HL-60 (cell line): ENCODE data around the gene TMTC1.

ENCODE experiments used
- DNase-seq, 2 experiments: peaks; one replicate each; pipeline ENCODE4 v3.0.0-alpha.2; 2010 to 2020; ENCODE audit warnings: low read depth in 1 of 2, low spot score in 1 of 2
- H3K27ac ChIP-seq: fragments of 250-450 bp; sonication (Bioruptor Pico); replicated peaks from 2 replicates; pipeline ENCODE4 v1.5.1; 2020; ENCODE audit warnings: mild to moderate bottlenecking, moderate library complexity
- H3K27me3 ChIP-seq: fragments of 250-450 bp; sonication (Bioruptor Pico); 2 replicates; pipeline ENCODE4 v1.5.1; 2021; ENCODE audit warnings: mild to moderate bottlenecking, moderate library complexity; ENCODE audit not compliant: insufficient read depth, poor library complexity, severe bottlenecking
- H3K4me3 ChIP-seq: replicated peaks from 2 replicates; pipeline ENCODE4 v1.5.1; 2011; ENCODE audit warnings: mild to moderate bottlenecking, control low read depth, low read length; ENCODE audit not compliant: insufficient read depth
- CTCF ChIP-seq: IDR thresholded peaks from one replicate; pipeline ENCODE4 v1.5.1; 2011; ENCODE audit warnings: low read length, control low read depth, inconsistent platforms; ENCODE audit not compliant: insufficient read depth
- GABPA ChIP-seq: IDR thresholded peaks from 2 replicates; pipeline ENCODE4 v1.6.1; 2012; ENCODE audit warnings: low read depth
- POLR2AphosphoS5 ChIP-seq: IDR thresholded peaks from 2 replicates; pipeline ENCODE4 v1.6.1; 2012; ENCODE audit warnings: low read depth
- REST ChIP-seq: IDR thresholded peaks from 2 replicates; pipeline ENCODE4 v1.6.1; 2012; ENCODE audit warnings: low read depth; ENCODE audit not compliant: insufficient replicate concordance
- SPI1 ChIP-seq: IDR thresholded peaks from 2 replicates; pipeline ENCODE4 v1.6.1; 2012; ENCODE audit warnings: low read depth, mild to moderate bottlenecking, borderline replicate concordance

TMTC1 gene

GRCh38 chr12:29707846-29708245 is 75.9 kb downstream of the TMTC1 start:
- no peak overlapping the region for H3K27ac ChIP-seq
- H3K27me3 ChIP-seq, result peaks cover 3% of the 10 kb centered on the region
- TF ChIP-seq CTCF (no peak), POLR2AphosphoS5 (no peak), SPI1 (no peak), GABPA (no peak), REST (no peak)

GRCh38 chr12:29706311-29706710 is 77.4 kb downstream of the TMTC1 start:
- TF ChIP-seq GABPA, result no peak
- TF ChIP-seq CTCF, result no peak
- TF ChIP-seq REST, result no peak
- no peak for TF ChIP-seq SPI1
- TF ChIP-seq POLR2AphosphoS5, result no peak
- no peak for DNase-seq

More at GRCh38 chr12:29707846-29708245, 75.9 kb downstream of the TMTC1 start:
- DNase-seq, result no peak
- no peak overlapping the region for H3K4me3 ChIP-seq

GRCh38 chr12:29703528-29703927 is 80.2 kb downstream of the TMTC1 start:
- no peak overlapping the region for H3K27ac ChIP-seq
- TF ChIP-seq SPI1, result no peak
- TF ChIP-seq CTCF, result no peak
- no peak for TF ChIP-seq REST
- TF ChIP-seq GABPA, result no peak
- no peak for TF ChIP-seq POLR2AphosphoS5
- no peak for DNase-seq
- no peak overlapping the region for H3K4me3 ChIP-seq
- H3K27me3 ChIP-seq, result peaks cover 3% of the 10 kb centered on the region

More at GRCh38 chr12:29706311-29706710, 77.4 kb downstream of the TMTC1 start:
- H3K4me3 ChIP-seq, result no peak overlapping the region
- peaks cover 3% of the 10 kb centered on the region for H3K27me3 ChIP-seq
- H3K27ac ChIP-seq, result no peak overlapping the region
